HUES64 (cell line): ENCODE results near the gene CRMP1.
"Not testable (repeated sequence)": the region's sequence is repeated elsewhere in the genome, so short reads cannot be mapped to it uniquely, and the experiment has no call there.

ENCODE experiments used
- H3K27ac ChIP-seq: 2 replicates; pipeline ENCODE4 v1.7.0; 2013; ENCODE audit warnings: low read depth, low read length, inconsistent platforms
- H3K27me3 ChIP-seq: 2 replicates; pipeline ENCODE4 v1.6.1; 2013; ENCODE audit warnings: mild to moderate bottlenecking, low read length; ENCODE audit not compliant: insufficient read depth
- H3K36me3 ChIP-seq: 2 replicates; pipeline ENCODE4 v1.6.1; 2013; ENCODE audit warnings: mild to moderate bottlenecking, low read length; ENCODE audit not compliant: insufficient read depth
- H3K4me1 ChIP-seq: 2 replicates; pipeline ENCODE4 v1.6.1; 2013; ENCODE audit warnings: mild to moderate bottlenecking, low read length, moderate library complexity; ENCODE audit not compliant: insufficient read depth
- H3K4me3 ChIP-seq: 2 replicates; pipeline ENCODE4 v1.5.1; 2013; ENCODE audit warnings: mild to moderate bottlenecking, low read length, moderate library complexity
- H3K9ac ChIP-seq: 2 replicates; pipeline ENCODE4 v1.6.1; 2013; ENCODE audit warnings: mild to moderate bottlenecking, low read depth, low read length
- H3K9me3 ChIP-seq: 2 replicates; pipeline ENCODE4 v1.6.1; 2013; ENCODE audit warnings: low read depth, low read length; ENCODE audit not compliant: insufficient read depth
- WGBS: fragments of 150-250, 120-280 bp; methylation state at CpG from one replicate; pipeline ENCODE4 v1.1.7; 2013; ENCODE audit warnings: missing lambda C conversion rate; 5-methylcytosine and 5-hydroxymethylcytosine counted together

Gene CRMP1

DNA sequence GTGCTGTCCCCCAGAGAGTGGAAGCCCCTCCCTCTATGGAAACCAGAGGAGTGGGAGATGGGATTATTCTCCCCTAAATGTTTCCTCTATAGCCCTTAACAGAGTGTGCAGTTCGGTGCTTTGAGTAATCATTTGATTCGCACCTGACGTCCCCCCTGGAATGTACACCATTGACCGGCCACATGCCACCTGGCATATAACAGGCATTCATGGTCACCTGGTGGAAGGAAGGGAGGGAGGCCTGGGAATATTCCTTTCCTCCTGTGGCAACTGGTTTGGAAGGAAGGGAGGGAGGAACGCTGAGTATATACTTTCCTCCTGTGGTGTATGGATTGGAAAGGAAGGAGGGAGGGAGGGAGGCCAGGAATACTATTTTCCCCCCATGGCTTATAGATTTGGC, 77.2 kb downstream of the CRMP1 start:
- WGBS, result 90% methylated on average over 5 of the region's 5 CpGs
- peaks cover 46% of the 10 kb centered on the region for H3K36me3 ChIP-seq
- H3K9me3 ChIP-seq, result no peaks in the 10 kb centered on the region
- H3K27me3 ChIP-seq, result no peaks in the 10 kb centered on the region
- H3K27ac ChIP-seq, result no peak overlapping the region
- H3K4me1 ChIP-seq, result no peaks in the 10 kb centered on the region
- no peak overlapping the region for H3K9ac ChIP-seq
- H3K4me3 ChIP-seq, result no peak overlapping the region

DNA sequence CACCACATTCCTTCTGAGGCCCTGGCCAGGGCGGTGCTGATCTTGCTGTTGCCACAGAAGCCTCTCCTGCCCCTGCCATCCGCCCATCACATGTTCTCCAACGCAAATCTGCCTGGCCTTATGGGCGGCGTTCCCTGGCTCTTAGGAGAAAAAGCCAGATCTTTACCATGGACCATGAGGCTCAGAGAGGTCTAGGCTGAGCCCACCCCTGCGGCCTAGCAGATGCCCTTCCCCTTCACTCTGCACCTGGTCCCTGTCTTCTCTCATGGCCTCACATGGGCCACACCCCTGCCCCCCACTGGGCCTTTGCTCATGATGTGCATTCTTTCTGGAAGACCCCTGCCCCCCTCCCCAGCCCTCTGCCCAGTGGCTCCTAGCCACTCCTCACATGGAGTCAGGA, 78.5 kb downstream of the CRMP1 start:
- no peak overlapping the region for H3K4me3 ChIP-seq
- no peaks in the 10 kb centered on the region for H3K9me3 ChIP-seq
- H3K36me3 ChIP-seq, result peaks cover 45% of the 10 kb centered on the region
- H3K27me3 ChIP-seq, result no peaks in the 10 kb centered on the region
- 94% methylated on average over 6 of the region's 6 CpGs for WGBS
- H3K4me1 ChIP-seq, result no peaks in the 10 kb centered on the region
- H3K27ac ChIP-seq, result no peak overlapping the region
- H3K9ac ChIP-seq, result no peak overlapping the region

DNA sequence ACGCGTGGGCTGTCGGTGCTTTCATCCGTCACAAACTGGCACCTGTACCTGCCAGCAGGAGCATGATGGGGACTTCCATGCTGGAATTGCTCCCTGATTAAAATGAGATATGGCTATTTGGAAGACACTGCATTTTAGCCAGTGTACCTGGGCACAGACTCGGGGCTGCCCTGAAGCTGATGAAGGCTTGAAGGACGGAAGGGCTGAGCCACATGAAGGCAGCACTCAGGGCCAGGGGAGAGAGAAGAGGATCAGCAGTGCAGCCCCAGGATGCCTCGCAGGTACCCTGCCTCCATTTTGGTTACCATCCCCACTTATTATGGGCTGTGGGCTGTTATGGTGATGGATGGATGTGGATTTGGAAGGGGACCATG, 79.0 kb downstream of the CRMP1 start:
- Histone ChIP-seq H3K4me3 (no peak overlapping the region), H3K36me3 (peaks cover 45% of the 10 kb centered on the region), H3K27me3 (no peaks in the 10 kb centered on the region), H3K9ac (no peak overlapping the region), H3K9me3 (no peaks in the 10 kb centered on the region), H3K4me1 (no peaks in the 10 kb centered on the region), H3K27ac (no peak overlapping the region)
- 95% methylated on average over 6 of the region's 7 CpGs for WGBS

DNA sequence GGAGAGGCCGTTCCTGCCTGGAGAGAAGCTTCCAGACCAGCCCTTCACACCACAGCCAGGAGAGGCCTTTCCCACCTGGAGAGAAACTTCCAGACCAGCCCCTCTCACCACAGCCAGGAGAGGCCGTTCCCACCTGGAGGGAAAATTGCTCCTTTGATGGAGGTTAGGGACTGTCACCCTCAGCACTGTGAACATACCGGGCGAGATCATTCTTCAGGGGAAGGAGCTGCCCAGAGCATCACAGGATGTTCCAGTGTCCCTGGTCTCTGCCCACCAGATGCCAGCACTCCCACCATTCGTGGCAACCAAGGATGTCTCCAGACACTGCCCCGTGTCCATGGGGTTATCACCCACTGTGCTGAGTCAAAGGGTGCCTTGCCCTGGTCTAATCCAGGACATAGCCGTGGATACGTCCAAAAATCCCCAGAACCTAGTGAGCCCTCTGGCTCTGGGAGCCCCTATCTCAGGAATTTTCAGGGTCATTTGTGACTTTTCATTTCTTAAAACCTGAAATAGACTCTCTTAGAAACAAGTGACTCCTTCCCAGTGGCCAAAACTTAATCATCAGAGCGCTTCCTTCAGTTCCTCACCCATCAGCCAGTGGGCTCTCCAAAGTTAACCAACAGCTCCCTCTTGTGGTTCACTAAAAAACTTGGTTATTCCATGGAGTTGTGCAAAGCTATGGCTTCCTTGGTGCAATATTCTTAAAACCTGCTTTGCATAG, 80.2 kb downstream of the CRMP1 start:
- Histone ChIP-seq H3K27ac (no peak overlapping the region), H3K4me3 (no peak overlapping the region), H3K4me1 (no peaks in the 10 kb centered on the region), H3K9ac (no peak overlapping the region), H3K9me3 (no peaks in the 10 kb centered on the region), H3K27me3 (no peaks in the 10 kb centered on the region), H3K36me3 (peaks cover 46% of the 10 kb centered on the region)
- WGBS, result 90% methylated on average over 9 of the region's 9 CpGs

DNA sequence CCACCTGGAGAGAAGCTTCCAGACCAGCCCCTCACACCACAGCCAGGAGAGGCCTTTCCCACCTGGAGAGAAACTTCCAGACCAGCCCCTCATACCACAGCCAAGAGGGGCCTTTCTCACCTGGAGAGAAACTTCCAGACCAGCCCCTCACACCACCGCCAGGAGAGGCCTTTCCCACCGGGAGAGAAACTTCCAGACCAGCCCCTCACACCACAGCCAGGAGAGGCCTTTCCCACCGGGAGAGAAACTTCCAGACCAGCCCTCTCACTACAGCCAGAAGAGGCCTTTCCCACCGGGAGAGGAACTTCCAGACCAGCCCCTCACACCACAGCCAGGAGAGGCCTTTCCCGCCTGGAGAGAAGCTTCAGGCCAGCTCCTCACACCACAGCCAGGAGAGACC, 80.8 kb downstream of the CRMP1 start:
- peaks cover 42% of the 10 kb centered on the region for H3K36me3 ChIP-seq
- H3K9me3 ChIP-seq, H3K27ac ChIP-seq, H3K4me3 ChIP-seq, H3K27me3 ChIP-seq, H3K9ac ChIP-seq, H3K4me1 ChIP-seq: not testable (repeated sequence)
- WGBS, result 95% methylated on average over 5 of the region's 5 CpGs

DNA sequence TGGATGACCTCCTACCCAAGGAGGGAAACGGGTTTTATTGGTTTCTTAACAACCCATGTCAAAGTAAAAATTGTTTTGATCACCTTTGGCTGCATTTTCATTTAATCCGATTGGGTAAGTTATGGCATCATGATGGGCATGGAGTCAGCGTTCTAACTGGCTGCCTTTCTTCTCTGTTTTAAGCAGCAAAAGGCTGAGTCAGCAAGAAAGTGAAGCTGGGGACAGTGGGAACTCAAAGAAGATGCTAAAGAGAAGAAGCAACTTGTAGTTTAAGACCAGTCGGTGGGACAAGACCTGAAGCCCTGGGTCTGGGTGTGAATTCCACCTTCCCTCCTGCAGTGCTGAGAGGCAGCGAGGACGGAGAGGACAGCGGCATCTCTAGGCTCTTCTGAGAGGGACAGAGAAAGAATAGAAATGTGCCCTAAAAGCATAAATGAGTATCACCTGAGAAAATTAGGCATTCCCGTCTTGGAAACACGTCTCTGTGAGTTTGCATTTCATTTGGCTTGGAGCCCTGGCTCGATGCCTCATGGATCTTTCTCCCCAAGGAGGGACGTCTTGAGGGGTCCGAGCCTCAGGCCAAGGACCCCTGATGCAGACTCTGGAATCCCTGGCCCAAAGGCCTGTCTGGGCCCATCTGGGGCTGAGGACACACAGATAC, 82.0 kb downstream of the CRMP1 start:
- peaks cover 44% of the 10 kb centered on the region for H3K36me3 ChIP-seq
- no peak overlapping the region for H3K9ac ChIP-seq
- no peaks in the 10 kb centered on the region for H3K9me3 ChIP-seq
- H3K27me3 ChIP-seq, result no peaks in the 10 kb centered on the region
- no peak overlapping the region for H3K27ac ChIP-seq
- H3K4me3 ChIP-seq, result no peak overlapping the region
- WGBS, result 93% methylated on average over 12 of the region's 12 CpGs
- H3K4me1 ChIP-seq, result no peaks in the 10 kb centered on the region

DNA sequence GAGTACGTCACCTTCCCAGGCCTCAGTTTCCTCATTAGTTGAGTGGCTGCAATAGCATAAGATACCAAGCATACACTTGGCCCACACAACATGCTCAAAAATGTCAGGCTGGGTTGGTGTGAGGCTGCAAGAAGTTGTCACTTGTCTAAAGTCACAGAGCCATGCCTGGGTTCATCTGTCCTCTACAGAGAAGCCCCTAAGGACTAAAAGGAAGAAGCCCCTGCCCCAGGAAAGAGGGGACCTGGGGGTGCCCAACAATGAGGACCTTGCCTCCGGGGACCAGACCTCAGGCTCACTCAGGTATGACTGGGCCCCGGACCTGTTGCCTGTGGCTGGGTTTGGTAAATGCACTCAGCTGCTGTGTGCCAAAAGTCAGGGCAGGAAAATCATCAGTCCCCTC, 82.7 kb downstream of the CRMP1 start:
- whole genome bisulfite sequencing, result 94% methylated on average over 3 of the region's 3 CpGs

DNA sequence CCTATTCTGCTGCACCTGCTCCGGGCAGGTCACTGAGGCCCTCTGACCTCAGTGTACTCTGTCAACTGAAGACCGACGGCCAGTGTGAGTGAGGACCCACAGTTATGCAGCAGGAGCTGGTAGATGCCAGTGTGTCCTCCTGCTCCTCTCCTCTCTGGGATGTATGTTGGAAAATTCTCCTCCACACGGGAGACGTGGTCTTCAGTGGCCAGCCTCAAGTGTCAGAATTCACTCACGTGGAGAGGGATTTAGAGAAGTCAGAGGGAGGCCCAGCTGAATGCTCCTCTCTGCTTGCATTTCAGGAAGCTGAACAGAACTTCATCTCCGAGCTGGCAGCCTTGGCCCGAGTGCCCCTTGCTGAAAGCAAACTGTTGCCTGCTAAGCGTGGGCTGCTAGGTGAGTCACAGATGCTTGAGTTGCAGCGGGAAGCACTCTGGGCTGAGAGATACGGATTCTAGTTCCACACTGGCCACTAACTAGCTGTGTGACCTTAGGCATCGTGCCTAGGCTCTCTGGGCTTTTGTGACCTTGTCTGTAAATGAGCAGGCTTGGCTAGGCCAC, 83.6 kb downstream of the CRMP1 start:
- H3K9ac ChIP-seq, result no peak overlapping the region
- no peaks in the 10 kb centered on the region for H3K27me3 ChIP-seq
- WGBS, result 93% methylated on average over 12 of the region's 12 CpGs
- no peaks in the 10 kb centered on the region for H3K9me3 ChIP-seq
- no peak overlapping the region for H3K4me3 ChIP-seq
- peaks cover 44% of the 10 kb centered on the region for H3K36me3 ChIP-seq
- H3K4me1 ChIP-seq, result no peaks in the 10 kb centered on the region
- H3K27ac ChIP-seq, result no peak overlapping the region

More for the DNA sequence above, 82.7 kb downstream of the CRMP1 start:
- H3K36me3 ChIP-seq, result peaks cover 44% of the 10 kb centered on the region
- no peak overlapping the region for H3K4me3 ChIP-seq
- no peaks in the 10 kb centered on the region for H3K27me3 ChIP-seq
- no peak overlapping the region for H3K9ac ChIP-seq
- no peak overlapping the region for H3K27ac ChIP-seq
- no peaks in the 10 kb centered on the region for H3K4me1 ChIP-seq
- no peaks in the 10 kb centered on the region for H3K9me3 ChIP-seq

DNA sequence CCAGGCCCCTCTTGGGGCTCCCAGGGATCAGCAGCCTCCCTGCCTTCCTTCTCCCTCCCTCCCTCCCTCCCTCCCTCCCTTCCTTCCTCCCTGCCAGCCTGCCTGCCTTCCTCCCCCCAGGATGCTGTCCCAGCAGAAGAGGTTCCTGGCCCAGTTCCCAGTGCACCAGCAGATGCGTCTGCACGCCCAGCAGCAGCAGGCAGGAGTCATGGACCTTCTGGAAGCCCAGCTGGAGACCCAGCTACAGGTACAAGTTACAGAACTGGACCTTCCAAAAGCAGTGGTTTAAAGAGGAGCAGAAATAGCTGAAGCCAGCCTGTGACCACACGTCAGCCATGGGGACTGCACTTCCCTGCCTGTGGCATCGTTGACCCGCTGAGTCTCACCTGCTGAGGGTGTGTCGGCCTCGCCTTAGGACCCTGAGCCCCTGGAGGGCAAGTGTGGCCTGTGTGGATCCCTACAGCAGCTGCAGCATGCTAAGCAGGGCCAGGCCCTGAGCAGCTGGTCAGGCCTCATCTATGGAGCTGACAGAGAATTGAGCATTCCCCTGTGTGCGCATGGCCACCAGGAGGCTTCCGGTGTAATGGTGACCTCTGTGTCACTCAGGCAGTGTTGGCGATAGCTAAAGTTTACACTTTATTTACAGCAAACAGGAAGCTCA, 84.7 kb downstream of the CRMP1 start:
- Histone ChIP-seq H3K4me1 (no peaks in the 10 kb centered on the region), H3K9ac (no peak overlapping the region), H3K27ac (no peak overlapping the region), H3K36me3 (peaks cover 47% of the 10 kb centered on the region), H3K9me3 (no peaks in the 10 kb centered on the region), H3K27me3 (no peaks in the 10 kb centered on the region), H3K4me3 (no peak overlapping the region)
- 89% methylated on average over 10 of the region's 10 CpGs for WGBS

DNA sequence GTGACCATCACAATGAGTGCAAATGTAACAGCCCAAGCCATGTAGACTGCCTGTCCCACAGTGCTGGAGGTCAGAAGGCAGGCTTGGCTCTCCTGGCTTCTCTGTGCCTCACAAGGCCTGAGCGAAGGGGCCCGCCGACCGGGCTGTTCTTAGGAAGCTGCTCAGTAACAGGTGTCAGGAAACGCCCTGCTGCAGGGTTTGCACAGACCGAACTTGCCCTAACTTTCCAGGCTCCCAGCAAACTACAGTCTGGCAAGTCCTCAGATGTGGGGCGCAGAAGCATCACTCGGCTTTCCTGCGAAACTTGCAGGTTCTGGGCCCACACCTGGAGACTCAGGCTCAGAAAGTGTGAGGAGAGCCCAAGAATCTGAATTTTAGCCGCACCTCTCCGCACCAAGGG, 87.6 kb downstream of the CRMP1 start:
- Histone ChIP-seq H3K4me1 (no peaks in the 10 kb centered on the region), H3K9me3 (no peaks in the 10 kb centered on the region), H3K27ac (no peak overlapping the region), H3K27me3 (no peaks in the 10 kb centered on the region), H3K4me3 (no peak overlapping the region), H3K36me3 (peaks cover 30% of the 10 kb centered on the region), H3K9ac (no peak overlapping the region)
- 94% methylated on average over 11 of the region's 11 CpGs for WGBS

DNA sequence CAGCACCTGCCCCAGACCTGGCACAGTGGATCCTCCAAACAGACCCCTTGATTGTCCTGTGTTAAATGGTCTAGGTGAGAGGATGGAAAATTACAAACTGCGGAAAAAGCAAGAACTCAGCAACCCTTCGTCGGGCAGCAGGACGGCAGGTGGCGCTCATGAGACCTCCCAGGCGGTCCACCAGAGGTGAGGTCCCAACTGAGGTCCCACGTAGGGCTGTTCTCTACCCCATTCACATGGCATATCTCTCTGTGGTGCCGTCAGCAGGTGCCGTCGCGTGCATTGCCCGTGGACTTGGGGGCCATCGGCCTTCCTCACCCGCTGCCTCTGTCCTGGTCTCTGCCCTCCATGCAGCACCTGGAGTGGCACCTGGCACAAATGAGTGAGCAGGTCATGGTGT, 88.2 kb downstream of the CRMP1 start:
- Histone ChIP-seq H3K27ac (no peak overlapping the region), H3K4me1 (no peaks in the 10 kb centered on the region), H3K36me3 (peaks cover 25% of the 10 kb centered on the region), H3K4me3 (no peak overlapping the region), H3K9me3 (no peaks in the 10 kb centered on the region), H3K27me3 (no peaks in the 10 kb centered on the region), H3K9ac (no peak overlapping the region)
- WGBS, result 91% methylated on average over 14 of the region's 14 CpGs
